K562 (cell line): ENCODE data around the gene FKBP2. TPM values are rescaled to one million over a fixed set of nuclear protein-coding genes. Genes with fewer than 3 reads are reported as not detected.

Experiments used
- ATAC-seq: fragments of 200-7000 bp; cut with Tn5 transposase; 3 replicates; pipeline ENCODE4 v1.9.1; 2020; ENCODE audit warnings: moderate library complexity
- BruUV-seq: library from RNA; stranded (reverse); fragments of 400-500 nt; replicated peaks from 2 replicates; lab custom pipeline; 2021; lab: Mats Ljungman, UMichigan
- CTCF ChIA-PET: fragments of 300-600 bp; formaldehyde crosslinking; extraction: SDS; loops from one replicate; lab custom pipeline; 2021; ENCODE audit warnings: low intra/inter-chr PET ratio; lab: Yijun Ruan, JAX
- POLR2A ChIA-PET: fragments of 300-600, 350-650 bp; sonication (Branson Sonifier 250); formaldehyde crosslinking; extraction: SDS; loops from one replicate; lab custom pipeline; 2021; ENCODE audit warnings: antibody characterized with exemption, inconsistent platforms; lab: Yijun Ruan, JAX
- DNase-seq, 4 experiments: peaks; one replicate each; pipeline versions ENCODE4 v3.0.0 to v3.0.0-alpha.2; 2011 to 2018; ENCODE audit warnings: low spot score in 3 of 4, mixed read lengths in 3 of 4; ENCODE audit errors: extremely low read depth in 1 of 4
- FAIRE-seq: peaks from 2 replicates; lab custom pipeline; 2011; peaks lifted over from hg19 to GRCh38; lab: Jason Lieb, UNC
- H2AFZ ChIP-seq: 2 replicates; pipeline ENCODE4 v1.6.0; 2011; ENCODE audit warnings: low read depth, low read length, control low read depth, inconsistent platforms
- H3K27ac ChIP-seq: fragments of 200-600 bp; 3 replicates; pipeline ENCODE4 v1.8.0; 2011; ENCODE audit warnings: low read depth, mild to moderate bottlenecking, control low read depth, inconsistent platforms, low read length, moderate library complexity, mixed read lengths; ENCODE audit errors: extremely low read depth
- H3K27me3 ChIP-seq, 2 experiments: fragments of 300-600 bp in 1 of 2; 2 replicates in 1 of 2; 3 replicates in 1 of 2; pipeline versions ENCODE4 v1.6.0 to v1.8.0; 2011; ENCODE audit warnings: inconsistent platforms in 2 of 2, low read length in 2 of 2, mild to moderate bottlenecking in 1 of 2, mixed read lengths in 1 of 2, moderate library complexity in 1 of 2; ENCODE audit not compliant: control insufficient read depth in 2 of 2, insufficient read depth in 2 of 2
- H3K36me3 ChIP-seq: fragments of 300-600 bp; 3 replicates; pipeline ENCODE4 v1.8.0; 2011; ENCODE audit warnings: mild to moderate bottlenecking, low read length, inconsistent platforms; ENCODE audit not compliant: control insufficient read depth, insufficient read depth
- H3K4me1 ChIP-seq, 2 experiments: fragments of 200-600 bp in 1 of 2; replicated peaks in 1 of 2; 2 replicates in 1 of 2; 3 replicates in 1 of 2; pipeline versions ENCODE4 v1.5.1 to v1.8.0; 2011; ENCODE audit warnings: inconsistent platforms in 2 of 2, low read length in 2 of 2, mild to moderate bottlenecking in 1 of 2, mixed read lengths in 1 of 2, moderate library complexity in 1 of 2; ENCODE audit not compliant: control insufficient read depth in 2 of 2, insufficient read depth in 2 of 2
- H3K4me2 ChIP-seq: 2 replicates; pipeline ENCODE4 v1.6.1; 2011; ENCODE audit warnings: low read length, control low read depth, inconsistent platforms, mixed read lengths; ENCODE audit not compliant: insufficient read depth
- H3K4me3 ChIP-seq: fragments of 200-600 bp; sonication (generic), shearing (Covaris generic); 2 replicates; pipeline ENCODE4 v1.5.1; 2016; ENCODE audit warnings: control low read depth, inconsistent platforms
- H3K79me2 ChIP-seq: fragments of 200-600 bp; 3 replicates; pipeline ENCODE4 v1.8.0; 2011; ENCODE audit warnings: low read length, inconsistent platforms; ENCODE audit not compliant: control insufficient read depth, insufficient read depth
- H3K9ac ChIP-seq, 2 experiments: 2 replicates each; pipeline versions ENCODE4 v1.6.0 to v1.6.1; 2011; ENCODE audit warnings: low read depth in 2 of 2, low read length in 2 of 2, control low read depth in 1 of 2, inconsistent platforms in 1 of 2, mild to moderate bottlenecking in 1 of 2, mixed read lengths in 1 of 2; ENCODE audit not compliant: insufficient read depth in 1 of 2
- H3K9me1 ChIP-seq: one replicate; pipeline ENCODE4 v1.6.0; 2011; ENCODE audit warnings: inconsistent platforms, mild to moderate bottlenecking, low read length, moderate library complexity; ENCODE audit not compliant: control insufficient read depth, insufficient read depth
- H3K9me3 ChIP-seq: replicated peaks from 2 replicates; pipeline ENCODE4 v1.5.1; 2011; ENCODE audit warnings: low read depth, low read length, inconsistent platforms; ENCODE audit not compliant: control insufficient read depth, insufficient read depth
- H4K20me1 ChIP-seq: replicated peaks from 2 replicates; pipeline ENCODE4 v1.6.1; 2011; ENCODE audit warnings: low read length, inconsistent platforms, mixed read lengths; ENCODE audit not compliant: control insufficient read depth, insufficient read depth
- ARID1B ChIP-seq: fragments of 450-650 bp; IDR thresholded peaks from 2 replicates; pipeline ENCODE4 v1.6.1; 2016; ENCODE audit warnings: antibody characterized with exemption, mild to moderate bottlenecking, inconsistent platforms
- BMI1 ChIP-seq: fragments of 150-350 bp; IDR thresholded peaks from 2 replicates; pipeline ENCODE4 v1.6.1; 2014; ENCODE audit warnings: low read length
- DACH1 ChIP-seq: fragments of 450-650 bp; IDR thresholded peaks from 2 replicates; pipeline ENCODE4 v1.6.1; 2018; ENCODE audit not compliant: partially characterized antibody
- ETS2 ChIP-seq: IDR thresholded peaks from 2 replicates; pipeline ENCODE4 v1.6.1; 2016; ENCODE audit warnings: borderline replicate concordance, missing genetic modification characterization, mild to moderate bottlenecking, moderate library complexity, missing compliant biosample characterization; ENCODE audit not compliant: poor library complexity, severe bottlenecking
- EZH2 ChIP-seq: IDR thresholded peaks from 2 replicates; pipeline ENCODE4 v1.6.1; 2012; ENCODE audit warnings: low read depth, mild to moderate bottlenecking, inconsistent platforms, low read length, borderline replicate concordance
- IRF2 ChIP-seq: sonication (generic); formaldehyde crosslinking; IDR thresholded peaks from 2 replicates; pipeline ENCODE4 v1.8.1; 2022; ENCODE audit warnings: mild to moderate bottlenecking, missing genetic modification reagents
- KAT8 ChIP-seq: fragments of 450-650 bp; IDR thresholded peaks from 2 replicates; pipeline ENCODE4 v1.6.1; 2016; ENCODE audit warnings: low read depth, mild to moderate bottlenecking
- MECOM ChIP-seq: fragments of 250-450 bp; sonication (Bioruptor Pico); IDR thresholded peaks from 2 replicates; pipeline ENCODE4 v1.8.0; 2022; ENCODE audit warnings: inconsistent platforms
- NFIC ChIP-seq: fragments of 450-650 bp; IDR thresholded peaks from 2 replicates; pipeline ENCODE4 v1.6.1; 2017; ENCODE audit warnings: mild to moderate bottlenecking, inconsistent platforms
- POLR2G ChIP-seq: fragments of 200-400 bp; formaldehyde crosslinking; IDR thresholded peaks from 2 replicates; pipeline ENCODE4 v1.6.1; 2017; ENCODE audit warnings: low read depth, mild to moderate bottlenecking, antibody characterized with exemption, low read length, moderate library complexity
- PRPF4 ChIP-seq: fragments of 200-400 bp; formaldehyde crosslinking; IDR thresholded peaks from one replicate; pipeline ENCODE4 v1.6.1; 2017; ENCODE audit warnings: low read length, low read depth, mild to moderate bottlenecking; ENCODE audit not compliant: insufficient read depth, poor library complexity, severe bottlenecking
- STAT6 ChIP-seq: sonication (generic); formaldehyde crosslinking; IDR thresholded peaks from 2 replicates; pipeline ENCODE4 v1.8.1; 2023; ENCODE audit warnings: mild to moderate bottlenecking, missing genetic modification reagents
- ZNF134 ChIP-seq: fragments of 250-450 bp; sonication (Bioruptor Pico); conservative IDR thresholded peaks from 2 replicates; pipeline ENCODE4 v1.4.0; 2020
- ZNF146 ChIP-seq: IDR thresholded peaks from one replicate; pipeline ENCODE4 v1.6.1; 2018; ENCODE audit warnings: missing compliant biosample characterization; ENCODE audit not compliant: unreplicated experiment
- ZNF3 ChIP-seq: fragments of 250-450 bp; sonication (Bioruptor Pico); IDR thresholded peaks from 2 replicates; pipeline ENCODE4 v1.5.0; 2021; ENCODE audit warnings: mild to moderate bottlenecking, moderate library complexity
- WGBS: fragments of 100-300 bp; shearing (Covaris generic); methylation state at CpG from one replicate; pipeline ENCODE4 v1.1.6; 2016; ENCODE audit warnings: low coverage, mixed read lengths; ENCODE audit not compliant: insufficient coverage; ENCODE audit errors: missing lambda C conversion rate; 5-methylcytosine and 5-hydroxymethylcytosine counted together
- in situ Hi-C: fragments of 300-500 bp; cut with MboI; formaldehyde crosslinking; loops from 4 replicates; pipeline ENCODE4 v1.15.0; 2018; ENCODE audit warnings: inconsistent platforms, mixed read lengths
- intact Hi-C: fragments of 100-400 bp; cut with micrococcal nuclease; formaldehyde crosslinking; loops from 2 replicates; pipeline ENCODE4 v1.14.2; 2022
- polyA plus RNA-seq, 8 experiments: library from polyadenylated mRNA; depleted of rRNA in 4 of 8; stranded (reverse) in 5 of 8; unstranded in 3 of 8; fragments of >200 nt; fragmentation: Nextera tagmentation in 2 of 8; fragmentation: Illumina TruSeq in 1 of 8; extraction: Ambion mirVana in 2 of 8; extraction: Trizol in 1 of 8; gene quantifications; 2 replicates each; pipeline versions ENCODE4 v1.2.1 to v1.2.3, GENCODE V29; 2011 to 2014; ENCODE audit warnings: inconsistent platforms in 1 of 8, missing spikeins in 1 of 8
- total RNA-seq, 7 experiments: library from RNA; depleted of rRNA in 6 of 7; stranded (reverse); fragments of >200 nt in 6 of 7; fragmentation: Illumina TruSeq in 2 of 7; extraction: Trizol in 2 of 7; gene quantifications; 2 replicates each; pipeline versions ENCODE4 v1.2.1 to v1.2.3, GENCODE V29; 2011 to 2021; ENCODE audit warnings: low replicate concordance in 1 of 7
- TF ChIP-seq, protein P1 (sequence below), 2 experiments: fragments of 150-350 bp in 1 of 2; IDR thresholded peaks; 2 replicates each; pipeline ENCODE4 v1.6.1; 2012 to 2016; ENCODE audit warnings: low read depth in 2 of 2, low read length in 2 of 2, mild to moderate bottlenecking in 1 of 2, moderate library complexity in 1 of 2

The FKBP2 gene
- total and polyA plus RNA-seq, 9 of the 15 experiments (the other 6 are each of a cell fraction or from before 2014, with no cell fraction given): 3.5 to 151 (median 58.1) TPM

DNA sequence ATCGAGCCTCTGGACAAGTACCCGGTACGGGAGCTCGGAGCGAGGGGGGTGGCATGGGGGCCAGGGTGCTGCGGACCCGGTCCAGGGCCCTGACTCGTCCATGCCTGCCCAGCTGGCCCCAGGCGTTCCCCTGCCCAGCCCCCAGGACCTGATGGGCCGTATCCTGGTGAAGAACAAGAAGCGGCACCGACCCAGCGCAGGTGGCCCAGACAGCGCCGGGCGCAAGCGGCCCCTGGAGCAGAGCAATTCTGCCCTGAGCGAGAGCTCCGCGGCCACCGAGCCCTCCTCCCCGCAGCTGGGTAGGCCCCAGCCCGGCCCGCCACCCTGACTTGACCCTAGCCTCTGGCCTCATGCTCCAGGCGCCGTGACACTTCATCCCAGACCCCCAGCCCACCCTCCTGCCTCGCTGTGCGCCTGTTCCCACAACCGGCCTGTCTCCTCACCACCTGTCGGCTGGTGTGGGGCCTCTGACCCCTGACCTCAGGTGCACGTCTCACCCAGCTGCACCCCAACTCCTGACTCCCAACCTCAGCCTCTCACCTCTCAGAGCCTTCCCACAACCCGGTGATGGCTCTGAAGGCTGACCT lies 18.1 kb downstream of the FKBP2 start:
- ChIA-PET CTCF (no interaction called here), POLR2A (interaction anchor here (4.4 kb wide), 1 partner anchor 10 kb away, joined by 43 read pairs; no protein-coding TSS in a partner anchor)
- FAIRE-seq: no peak
- no peak for DNase-seq
- H3K36me3 ChIP-seq: peaks cover 92% of the 10 kb centered on the region
- no peak overlapping the region for H3K27ac ChIP-seq
- H3K4me3 ChIP-seq: no peak overlapping the region
- H3K79me2 ChIP-seq: 0 out of 3 replicates have a peak, but pooled peaks cover 2% of the 10 kb centered on the region
- no peak overlapping the region for H2AFZ ChIP-seq
- H3K27me3 ChIP-seq: no peaks in the 10 kb centered on the region
- in situ Hi-C loops (no loop called here), intact Hi-C loops (no loop called here)
- no peak overlapping the region for H3K9ac ChIP-seq
- peak; percentile 37; the same call in 2 of the 3 replicates for ATAC-seq
- BruUV-seq: no TSS peak
- TF ChIP-seq NFIC (no peak), ZNF3 (CRISPR knock-in tag) (no peak), ZNF146 (CRISPR knock-in tag) (no peak), KAT8 (no peak), STAT6 (CRISPR knock-in tag) (no peak), DACH1 (no peak), ETS2 (tag) (no peak), ZNF134 (no peak), MECOM (CRISPR knock-in tag) (no peak), PRPF4 (no peak), IRF2 (CRISPR knock-in tag) (no peak), BMI1 (no peak), POLR2G (no peak), ARID1B (no peak), EZH2 (no peak)
- TF ChIP-seq, protein P1, sequence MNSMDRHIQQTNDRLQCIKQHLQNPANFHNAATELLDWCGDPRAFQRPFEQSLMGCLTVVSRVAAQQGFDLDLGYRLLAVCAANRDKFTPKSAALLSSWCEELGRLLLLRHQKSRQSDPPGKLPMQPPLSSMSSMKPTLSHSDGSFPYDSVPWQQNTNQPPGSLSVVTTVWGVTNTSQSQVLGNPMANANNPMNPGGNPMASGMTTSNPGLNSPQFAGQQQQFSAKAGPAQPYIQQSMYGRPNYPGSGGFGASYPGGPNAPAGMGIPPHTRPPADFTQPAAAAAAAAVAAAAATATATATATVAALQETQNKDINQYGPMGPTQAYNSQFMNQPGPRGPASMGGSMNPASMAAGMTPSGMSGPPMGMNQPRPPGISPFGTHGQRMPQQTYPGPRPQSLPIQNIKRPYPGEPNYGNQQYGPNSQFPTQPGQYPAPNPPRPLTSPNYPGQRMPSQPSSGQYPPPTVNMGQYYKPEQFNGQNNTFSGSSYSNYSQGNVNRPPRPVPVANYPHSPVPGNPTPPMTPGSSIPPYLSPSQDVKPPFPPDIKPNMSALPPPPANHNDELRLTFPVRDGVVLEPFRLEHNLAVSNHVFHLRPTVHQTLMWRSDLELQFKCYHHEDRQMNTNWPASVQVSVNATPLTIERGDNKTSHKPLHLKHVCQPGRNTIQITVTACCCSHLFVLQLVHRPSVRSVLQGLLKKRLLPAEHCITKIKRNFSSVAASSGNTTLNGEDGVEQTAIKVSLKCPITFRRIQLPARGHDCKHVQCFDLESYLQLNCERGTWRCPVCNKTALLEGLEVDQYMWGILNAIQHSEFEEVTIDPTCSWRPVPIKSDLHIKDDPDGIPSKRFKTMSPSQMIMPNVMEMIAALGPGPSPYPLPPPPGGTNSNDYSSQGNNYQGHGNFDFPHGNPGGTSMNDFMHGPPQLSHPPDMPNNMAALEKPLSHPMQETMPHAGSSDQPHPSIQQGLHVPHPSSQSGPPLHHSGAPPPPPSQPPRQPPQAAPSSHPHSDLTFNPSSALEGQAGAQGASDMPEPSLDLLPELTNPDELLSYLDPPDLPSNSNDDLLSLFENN (IDR thresholded peaks at IDR 0.05; ENCODE audit: low read depth in 2 of 2, low read length in 2 of 2): no peak
- 0 out of 2 replicates have a peak, but pooled peaks cover 4% of the 10 kb centered on the region for H4K20me1 ChIP-seq
- no peak overlapping the region for H3K4me2 ChIP-seq
- H3K4me1 ChIP-seq: peaks cover 0 to 57% of the 10 kb centered on the region in 2 experiments; a peak in 2 of 5 replicates
- no peaks in the 10 kb centered on the region for H3K9me1 ChIP-seq
- no peaks in the 10 kb centered on the region for H3K9me3 ChIP-seq
- 90% methylated on average over 23 of the region's 32 CpGs for WGBS
